DMS79 treated with DMSO at 0.1 percent for 48 hours (cell line): Measurements from ENCODE around the gene UNC5A.

Source experiments
- DNase-seq: peaks from one replicate; lab custom pipeline; 2025; lab: John Stamatoyannopoulos, UW

The UNC5A gene

DNA sequence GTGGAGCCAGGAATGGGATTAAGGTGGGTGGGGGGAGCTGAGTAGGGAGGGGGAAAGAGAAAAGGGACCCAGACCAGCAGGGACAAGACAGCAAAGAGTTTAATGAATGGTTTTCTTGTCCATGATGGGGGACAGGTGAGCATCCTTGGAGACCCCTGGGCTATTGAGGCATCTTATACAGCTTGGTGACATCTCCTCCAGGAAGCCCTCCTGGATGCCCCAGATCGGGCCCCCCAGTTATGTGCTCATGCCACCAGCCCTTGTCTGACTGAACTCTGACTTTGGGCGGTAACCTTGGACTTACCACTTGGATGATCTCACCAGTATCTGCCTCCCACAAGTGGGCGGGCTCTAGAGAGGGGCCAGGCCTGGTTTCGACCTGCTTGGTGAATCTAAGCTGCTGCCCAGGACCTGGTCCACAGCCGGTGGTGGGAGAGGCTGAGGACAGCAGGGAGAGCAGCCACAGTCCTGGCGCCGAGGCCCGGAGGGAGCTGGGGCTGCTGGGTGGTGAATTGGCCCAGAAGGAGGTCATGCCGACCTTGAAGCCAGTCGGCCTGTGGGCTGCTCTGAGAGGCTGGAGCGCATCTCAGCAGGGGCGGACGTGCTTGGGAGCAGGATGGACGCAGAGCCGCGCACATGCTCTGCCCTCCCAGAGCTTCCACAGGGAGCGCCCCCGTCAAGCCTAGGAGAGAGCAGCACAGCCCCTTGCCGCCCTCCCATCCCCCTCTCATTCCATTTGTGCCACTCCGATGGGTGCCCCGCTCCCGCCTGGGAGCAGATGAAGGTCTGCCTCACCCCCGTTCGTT, 36.2 kb downstream of the UNC5A start:
- no peak for DNase-seq

DNA sequence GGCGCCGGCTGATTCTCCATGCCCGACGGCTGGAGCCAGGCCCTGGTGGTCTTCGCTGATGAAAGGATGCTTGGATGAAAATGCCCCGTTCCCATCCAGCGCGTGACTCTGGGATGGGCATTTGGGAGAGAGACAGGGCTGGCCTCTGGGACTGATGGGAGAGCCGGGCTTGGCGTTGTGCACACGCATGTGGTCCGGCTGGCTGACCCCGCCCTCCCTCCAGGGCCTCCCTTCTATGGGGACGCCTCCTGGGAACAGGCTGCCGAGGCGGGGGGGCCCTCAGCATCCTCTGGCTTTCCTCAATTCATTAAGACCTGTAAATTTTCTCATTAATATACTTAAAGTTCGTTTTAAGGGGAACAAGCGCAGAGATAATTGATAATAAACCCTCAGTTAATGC, 36.8 kb downstream of the UNC5A start:
- DNase-seq, result no peak

DNA sequence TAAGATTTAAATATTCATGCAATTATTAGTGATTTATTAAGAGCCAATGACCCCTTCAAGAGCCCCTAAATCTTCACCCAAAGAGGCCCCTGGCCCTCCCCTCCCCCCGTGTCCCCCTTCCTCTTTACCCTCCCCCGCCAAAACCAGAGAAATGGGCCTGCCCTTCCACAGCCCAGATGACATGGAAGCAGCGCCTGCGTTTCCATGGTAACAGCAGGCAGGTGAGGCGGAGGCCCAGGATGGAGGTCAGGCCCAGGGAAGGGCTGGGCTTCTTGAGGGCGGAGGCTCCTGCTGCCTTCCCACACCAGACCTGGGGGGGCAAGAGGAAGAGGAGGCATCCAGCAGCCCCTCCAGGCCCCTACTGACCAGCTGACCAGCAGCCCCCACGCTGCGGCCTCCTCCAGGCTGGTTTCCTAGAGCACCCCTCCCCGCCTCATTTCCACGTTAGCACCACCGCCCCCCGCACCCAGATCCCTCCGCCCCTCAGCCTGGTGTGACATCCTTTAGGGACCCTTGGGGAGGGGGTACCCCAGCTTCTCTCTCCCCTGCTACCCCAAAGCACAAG, 37.4 kb downstream of the UNC5A start:
- no peak for DNase-seq

DNA sequence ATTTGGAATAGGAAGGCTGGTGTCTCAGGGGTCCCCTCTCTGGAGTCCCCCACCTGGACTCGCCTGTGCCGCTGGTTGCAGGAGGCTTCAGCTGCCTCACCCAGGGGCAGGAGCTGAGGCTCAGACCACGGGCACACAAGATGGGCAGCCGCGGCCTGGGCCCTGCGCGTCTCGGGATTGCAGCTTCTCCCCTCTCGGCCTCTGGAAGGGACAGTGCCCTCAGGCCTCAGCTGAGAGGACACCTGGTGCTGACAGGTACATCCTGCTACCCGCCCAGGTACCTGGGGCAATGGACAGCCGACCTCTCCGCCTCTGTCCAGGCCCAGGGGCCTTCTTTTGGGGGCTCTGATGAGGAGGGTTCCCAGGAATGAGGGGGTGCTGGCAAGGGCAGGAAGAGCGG, 38.3 kb downstream of the UNC5A start:
- DNase-seq, result no peak

DNA sequence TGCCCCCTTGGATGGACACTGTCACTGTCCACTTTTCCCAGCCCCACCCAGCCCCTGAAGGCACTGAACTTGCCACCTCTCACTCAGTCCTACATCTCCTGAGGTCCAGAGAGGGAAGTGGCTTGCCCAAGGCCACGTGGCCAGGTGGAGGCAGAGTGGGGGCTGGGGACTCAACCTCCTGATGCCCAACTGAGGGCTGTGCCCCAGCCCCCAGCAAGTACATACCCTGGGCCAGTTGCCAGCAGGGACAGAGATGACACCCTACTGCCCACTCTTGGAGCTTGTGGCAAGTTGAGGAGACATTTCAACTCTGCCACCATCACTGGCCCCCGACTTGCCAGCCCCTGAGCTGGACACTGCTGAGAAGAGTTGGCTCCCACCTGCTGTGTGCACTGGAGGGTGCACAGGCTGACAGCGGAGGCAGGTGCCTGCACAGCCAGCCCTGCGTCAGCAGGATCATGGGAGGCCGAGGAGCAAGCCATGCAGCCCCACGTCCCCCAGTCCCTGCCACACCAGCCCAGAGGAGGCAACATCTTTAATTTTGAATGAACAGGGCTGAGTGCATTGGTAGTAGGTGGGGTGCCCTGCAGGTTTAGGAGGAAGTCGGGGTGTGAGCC, 39.4 kb downstream of the UNC5A start:
- no peak for DNase-seq

DNA sequence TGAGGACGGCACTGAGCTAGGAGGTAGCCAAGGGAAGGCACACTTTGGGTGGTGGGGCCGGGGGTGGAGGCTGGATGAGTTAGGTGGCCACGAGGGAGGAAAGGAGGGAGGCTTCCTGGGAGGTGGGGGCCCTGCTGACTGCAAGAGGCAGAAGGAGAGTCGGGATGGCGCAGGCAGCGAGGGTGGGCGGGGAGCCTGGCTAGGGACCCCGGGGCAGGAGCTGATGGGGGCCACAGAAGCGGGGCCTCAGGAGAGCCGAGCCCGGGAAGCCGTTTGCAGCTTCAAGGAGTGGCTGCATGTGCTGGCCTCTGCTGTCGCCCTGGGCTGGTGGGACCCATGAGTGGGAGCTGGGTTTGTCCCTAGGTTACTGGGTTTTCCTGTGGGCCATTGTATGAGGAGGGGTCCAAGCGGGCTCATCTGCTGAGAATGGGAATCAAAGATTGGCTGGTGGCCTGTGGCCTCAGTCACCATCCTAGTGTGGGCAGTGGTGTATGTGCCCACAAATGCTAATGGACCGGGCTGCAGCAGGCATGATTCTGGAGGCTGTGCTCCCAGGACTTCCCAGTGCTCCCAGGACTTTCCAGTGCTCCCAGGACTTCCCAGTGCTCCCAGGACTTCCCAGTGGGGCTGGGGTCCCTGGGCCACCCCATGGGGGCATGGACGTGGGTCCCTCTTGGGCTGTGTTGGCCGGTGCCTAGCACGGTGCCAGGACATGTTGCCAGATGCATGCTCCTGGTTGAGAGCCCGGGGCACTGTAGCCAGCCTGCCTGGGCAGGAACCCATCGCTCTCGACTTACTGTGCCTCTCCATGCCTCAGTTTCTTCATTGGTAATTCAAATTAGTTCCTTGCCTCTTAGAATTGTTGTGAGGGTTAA, 40.2 kb downstream of the UNC5A start:
- no peak for DNase-seq

DNA sequence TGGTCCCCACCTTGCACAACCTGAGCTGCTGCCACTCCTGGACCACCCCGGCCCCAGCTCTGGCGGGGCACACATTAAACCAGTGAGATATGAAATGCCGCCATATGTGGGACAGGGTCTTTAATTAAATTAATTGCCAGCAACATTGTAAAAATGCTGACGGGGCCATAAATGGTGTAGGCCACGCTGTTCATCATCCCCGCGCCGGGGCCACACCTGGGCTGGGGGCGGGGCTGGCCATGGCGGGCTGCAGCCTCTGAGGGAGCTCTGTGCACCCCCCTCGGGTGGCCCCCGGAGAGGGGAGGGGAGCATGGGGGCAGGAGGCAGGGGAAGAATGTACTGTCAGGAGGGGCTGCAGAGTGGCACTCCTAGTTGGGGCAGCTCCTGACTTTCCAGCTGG, 41.0 kb downstream of the UNC5A start:
- DNase-seq, result no peak

DNA sequence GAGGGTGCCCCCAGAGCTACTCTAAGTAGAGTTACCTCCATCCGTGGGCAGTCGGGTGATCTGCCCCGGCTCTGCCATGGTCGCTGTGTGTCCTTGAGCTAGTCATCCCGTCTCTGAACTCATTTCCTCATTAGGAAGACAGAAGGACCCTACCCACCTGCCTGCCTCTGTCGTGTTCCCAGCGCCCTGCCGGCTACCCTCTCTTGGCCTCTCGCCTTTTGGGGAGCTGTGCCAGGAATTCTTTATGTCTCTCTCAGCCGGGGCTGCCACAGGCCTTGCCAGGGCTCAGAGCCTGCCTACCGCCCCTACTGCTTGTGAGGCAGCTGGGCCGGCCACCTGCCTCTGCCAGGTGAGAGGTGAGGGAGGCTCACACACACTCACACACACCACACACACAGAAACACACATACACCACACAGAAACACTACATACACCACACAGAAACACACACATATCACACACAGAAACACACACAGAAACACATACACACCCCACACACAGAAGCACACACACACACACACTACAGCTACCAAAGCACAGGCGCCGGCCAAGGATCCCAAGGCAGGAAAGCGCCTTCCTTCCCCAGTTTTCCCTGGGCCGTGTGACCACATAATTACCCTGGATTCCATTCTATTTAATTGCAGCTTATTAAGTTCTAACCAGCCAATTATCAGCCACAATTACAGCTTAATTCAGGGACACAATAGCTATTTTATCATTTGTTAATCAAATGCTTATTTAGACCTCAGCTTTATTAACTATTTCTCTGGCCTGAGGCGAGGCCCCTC, 41.7 kb downstream of the UNC5A start:
- DNase-seq, result peak; percentile 59

DNA sequence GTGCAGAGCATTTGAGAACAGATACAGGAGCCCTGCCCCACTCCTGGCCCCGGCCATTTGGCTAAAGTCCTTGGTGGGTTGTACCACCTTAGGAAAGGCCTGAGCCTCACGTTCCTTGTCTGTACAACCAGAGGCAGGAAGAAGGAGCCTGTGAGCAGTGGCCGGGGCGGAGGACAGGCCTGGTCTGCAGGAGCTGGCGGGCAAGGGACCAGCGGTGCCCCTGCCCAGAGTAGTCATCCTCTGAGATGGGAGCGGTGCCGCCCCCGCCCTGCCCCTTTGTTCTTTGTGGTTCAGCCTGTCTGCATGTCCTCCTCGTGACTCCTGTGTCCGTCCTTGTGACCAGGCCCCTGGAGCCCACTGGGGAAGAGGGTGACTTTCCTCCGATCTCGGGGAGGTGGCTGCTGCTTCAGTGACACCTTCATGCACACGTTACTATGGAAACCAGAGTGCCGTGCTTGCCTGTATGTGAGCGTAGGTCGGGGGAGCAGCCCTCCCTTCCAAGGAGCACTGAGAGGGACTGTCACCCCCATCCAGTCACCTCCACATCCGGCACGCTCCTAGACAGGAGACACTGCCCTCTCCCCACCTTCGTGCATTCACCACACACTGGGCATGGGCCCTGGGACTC, 42.9 kb downstream of the UNC5A start:
- no peak for DNase-seq

DNA sequence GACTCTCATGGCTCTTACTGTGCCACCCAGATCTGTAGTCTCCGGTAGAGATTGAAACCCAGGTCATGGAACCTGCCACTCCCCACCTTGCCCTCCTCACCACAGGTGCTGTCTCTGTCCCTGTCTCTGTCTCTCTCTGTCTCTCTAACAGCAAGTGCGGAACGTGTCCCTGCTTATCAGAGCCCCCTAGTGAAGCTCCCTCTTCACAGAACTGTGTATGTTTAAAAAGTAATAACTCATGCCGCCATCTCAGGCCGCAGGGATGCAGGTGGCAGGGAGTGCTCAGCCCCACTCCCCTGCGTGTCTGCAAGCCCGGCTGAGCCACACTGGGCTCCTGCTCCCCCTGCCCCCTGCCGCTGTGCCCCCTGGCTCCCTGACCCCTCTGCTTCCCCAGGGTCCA, 43.8 kb downstream of the UNC5A start:
- DNase-seq, result no peak

DNA sequence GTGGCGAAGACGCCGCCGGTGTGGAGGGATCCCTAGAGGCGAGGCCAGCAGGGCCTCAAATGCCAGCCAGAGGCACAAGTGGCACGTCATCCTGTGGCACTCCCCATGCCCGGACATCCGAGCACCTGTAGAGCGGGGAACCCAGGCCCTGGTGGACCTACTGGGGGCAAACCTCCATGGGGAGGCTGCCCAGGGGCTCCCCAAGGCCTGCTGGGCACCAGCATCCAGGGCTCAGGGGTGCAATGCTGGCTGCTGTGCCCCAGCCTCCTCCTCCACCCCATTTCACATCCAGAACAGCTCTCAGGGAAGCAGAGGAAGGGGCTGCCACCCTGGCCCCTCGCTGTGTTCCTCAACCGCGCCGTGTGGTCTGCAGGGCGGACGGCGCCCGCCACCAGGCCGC, 45.2 kb downstream of the UNC5A start:
- DNase-seq, result no peak

DNA sequence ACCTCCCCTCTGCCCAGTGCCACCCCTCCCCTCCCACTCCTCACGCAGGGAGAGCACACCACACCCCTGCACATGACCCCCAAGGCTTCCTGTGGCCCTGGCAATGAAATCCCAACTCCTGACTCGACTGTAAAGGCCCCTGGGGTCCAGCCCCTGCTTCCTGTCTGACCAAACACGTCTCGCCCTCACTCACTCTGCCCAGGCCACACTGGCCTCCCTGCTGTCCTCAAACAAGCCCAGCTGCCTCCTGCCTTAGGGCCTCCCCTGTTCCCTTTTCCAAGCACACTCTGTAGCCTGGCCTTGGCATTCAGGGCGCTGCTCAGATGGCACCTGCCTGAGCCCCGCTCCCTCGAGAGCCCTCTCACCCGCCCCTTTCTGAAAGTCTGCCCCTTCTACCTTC, 46.4 kb downstream of the UNC5A start:
- peak; percentile 27 for DNase-seq

DNA sequence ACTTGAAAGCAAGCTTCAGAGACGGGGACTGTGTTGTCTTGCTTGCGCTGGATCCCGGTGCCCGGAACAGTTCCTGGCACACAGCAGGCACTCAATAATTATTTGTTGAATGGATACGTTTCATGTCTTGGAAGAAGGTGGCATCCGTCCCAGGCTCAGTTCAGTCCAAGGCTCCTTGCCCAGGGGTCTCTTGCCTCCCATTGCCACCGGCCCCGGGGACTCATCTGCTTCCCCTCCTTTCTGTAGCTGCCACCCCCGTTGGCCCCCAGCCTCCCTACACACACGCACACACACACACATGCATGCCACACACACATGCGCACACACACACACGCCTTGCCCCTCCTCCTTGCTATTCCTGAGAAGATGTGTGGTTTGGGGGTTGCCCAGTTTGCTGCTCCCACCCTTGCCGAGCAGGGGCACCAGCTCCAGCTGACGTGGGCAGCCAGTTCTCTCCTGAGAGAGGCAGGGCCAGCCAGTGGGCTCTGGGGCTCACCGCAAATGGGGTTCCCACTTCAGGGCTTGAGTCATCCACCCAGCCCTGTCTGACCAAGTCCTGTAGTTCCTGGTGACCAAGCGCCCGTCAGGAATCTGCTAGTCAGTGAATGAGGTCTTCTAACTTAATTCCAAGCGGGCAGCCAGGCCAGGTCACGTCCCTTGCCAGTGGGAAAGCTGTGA, 47.0 kb downstream of the UNC5A start:
- no peak for DNase-seq

DNA sequence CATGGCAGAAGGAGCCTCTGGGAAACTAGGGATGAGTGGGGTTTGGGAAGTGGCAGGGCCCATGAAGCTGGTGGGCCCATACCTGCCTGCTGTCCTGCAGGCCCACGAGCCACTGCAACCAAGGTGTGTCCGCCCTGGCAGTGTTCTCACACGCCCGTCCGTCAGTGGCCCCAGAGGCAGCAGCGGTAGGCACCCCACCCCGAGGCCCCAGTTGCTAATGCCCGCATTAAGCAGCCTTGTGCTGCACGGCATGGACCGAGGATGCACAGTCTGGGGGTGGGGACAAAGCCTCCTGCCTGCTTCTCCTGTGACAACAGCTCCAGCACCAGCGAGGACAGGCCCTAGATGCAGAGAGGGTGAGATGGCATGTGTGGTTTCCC, 47.5 kb downstream of the UNC5A start:
- no peak for DNase-seq

DNA sequence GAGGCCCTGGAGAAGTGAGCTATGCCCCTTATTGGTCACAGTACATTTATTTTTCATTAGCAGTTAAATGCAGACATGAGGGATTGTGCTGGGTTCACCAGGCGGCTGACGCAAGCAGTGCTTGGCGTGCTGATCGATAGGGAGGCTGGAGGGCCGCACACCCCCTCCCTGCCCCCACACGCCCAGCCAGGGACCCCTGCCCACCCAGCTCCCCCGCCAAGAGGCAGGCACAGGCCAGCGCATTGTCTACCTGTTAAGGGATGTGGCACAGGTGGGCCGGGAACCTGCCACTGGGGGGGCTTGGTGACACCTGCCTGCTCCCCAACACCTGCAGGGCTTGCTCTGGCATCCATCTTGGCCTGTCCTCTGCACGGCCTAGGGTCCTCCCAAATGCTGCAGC, 49.6 kb downstream of the UNC5A start:
- DNase-seq, result no peak

DNA sequence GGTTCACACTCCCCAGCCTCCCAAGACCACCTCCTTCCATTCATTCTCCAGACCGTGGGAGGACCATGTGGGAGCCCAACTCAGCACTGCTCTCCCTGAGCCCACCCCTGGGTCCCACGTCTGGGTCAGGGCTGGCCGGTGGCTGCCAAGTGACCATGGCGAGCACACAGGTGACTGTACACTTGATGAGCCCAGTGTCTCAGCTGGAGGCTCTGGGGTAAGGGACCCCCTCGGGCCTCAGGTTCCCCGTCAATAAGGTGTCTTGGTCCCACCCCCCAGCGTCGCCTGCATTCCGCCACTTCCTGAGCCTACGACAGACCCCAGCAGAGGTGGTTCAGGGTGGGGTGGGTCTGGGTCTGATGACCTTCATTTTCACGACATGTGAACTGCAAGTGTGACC, 50.0 kb downstream of the UNC5A start:
- no peak for DNase-seq

DNA sequence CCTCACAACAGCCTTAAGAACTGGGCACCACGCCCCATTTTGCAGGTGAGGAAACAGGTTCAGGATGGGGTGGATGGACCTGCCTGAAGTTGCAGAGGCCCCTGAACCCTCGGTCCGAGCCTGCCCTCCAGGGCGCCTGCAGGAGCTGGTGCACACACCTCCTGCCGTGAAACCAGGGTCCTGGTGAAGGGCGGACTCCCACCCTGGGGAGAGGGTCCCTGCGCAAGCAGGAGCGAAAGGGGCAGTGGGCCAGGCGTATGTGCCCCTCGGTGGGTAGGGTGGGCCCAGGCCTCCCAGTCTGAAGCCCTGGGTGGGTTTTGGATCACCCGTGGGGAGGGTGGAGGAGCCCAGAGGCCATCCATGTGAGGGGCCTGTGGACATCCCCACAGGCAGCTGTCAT, 50.9 kb downstream of the UNC5A start:
- no peak for DNase-seq

DNA sequence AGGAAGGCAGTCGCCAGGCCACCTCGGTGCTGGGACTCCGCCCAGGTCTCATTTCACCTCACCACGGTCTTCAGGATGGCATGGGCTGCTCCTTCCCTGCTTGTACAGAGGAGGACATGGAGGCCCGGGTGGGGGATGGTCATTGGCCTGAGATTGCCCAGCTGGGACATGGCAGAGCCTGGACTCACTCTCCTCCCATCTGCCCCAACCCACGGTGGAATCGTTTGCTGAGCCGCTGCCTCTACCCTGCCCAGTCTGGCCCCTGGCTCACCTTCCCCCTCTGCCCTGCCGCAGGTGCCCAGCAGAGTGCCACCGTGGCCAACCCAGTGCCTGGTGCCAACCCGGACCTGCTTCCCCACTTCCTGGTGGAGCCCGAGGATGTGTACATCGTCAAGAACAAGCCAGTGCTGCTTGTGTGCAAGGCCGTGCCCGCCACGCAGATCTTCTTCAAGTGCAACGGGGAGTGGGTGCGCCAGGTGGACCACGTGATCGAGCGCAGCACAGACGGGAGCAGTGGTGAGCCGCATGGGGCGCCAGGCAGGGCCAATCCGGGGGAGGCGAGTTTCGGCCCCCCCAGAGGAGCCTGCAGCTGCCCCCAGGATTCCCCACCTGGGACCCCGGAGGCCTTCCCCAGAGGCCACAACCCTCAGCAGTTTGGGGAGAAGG, 52.1 kb downstream of the UNC5A start:
- no peak for DNase-seq

DNA sequence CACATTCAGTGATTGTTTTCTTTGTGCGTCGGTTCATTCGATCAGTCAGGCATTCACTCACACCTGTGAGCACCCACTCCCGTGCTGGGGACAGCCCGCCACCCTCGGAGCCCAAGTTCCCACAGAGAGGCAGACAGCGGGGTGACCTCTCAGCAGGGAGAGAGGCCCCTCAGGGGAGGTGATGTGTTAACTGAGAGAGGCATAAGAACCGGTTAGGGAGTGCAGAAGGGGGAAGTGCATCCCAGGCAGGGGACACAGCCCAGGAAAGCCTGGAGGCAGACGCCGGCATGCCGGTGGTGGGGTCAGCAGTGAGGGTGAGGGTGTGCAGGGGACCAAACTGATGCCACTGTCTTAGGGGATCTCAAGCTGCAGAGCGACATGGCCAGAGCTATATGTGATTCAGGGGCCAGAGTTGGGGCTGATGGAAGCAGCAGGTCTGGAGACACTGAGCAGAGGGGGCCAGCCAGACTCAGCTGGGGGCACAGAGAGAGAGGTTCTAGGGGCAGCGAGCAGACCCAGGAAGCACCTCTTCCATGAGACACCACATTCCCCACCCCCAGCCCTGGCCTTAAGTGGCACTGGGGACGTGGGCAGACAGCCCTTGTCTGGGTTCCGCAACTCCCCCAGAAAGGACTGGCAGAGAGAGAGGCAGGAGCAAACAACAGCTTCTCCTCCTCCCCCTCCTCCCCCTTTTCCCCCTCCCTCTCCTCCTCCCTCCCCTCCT, 52.8 kb downstream of the UNC5A start:
- DNase-seq, result no peak

DNA sequence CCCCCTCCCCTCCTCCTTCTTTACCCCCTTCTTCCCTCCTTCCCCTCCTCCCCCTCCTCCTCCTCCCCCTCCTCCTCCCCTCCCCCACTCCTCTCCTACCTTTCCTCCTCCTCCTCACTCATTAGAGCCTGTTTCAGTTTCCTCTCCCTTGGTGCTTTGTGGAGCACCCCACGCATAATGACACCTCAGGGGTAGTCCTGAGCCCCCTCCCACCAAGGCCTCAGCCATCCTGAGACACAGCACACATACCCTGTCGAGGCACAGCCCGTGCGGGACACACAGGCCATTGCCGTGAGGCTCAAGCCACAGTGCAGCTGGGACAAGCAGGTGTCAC, 53.4 kb downstream of the UNC5A start:
- no peak for DNase-seq
